Neural cell (in vitro differentiated cells): ENCODE measurements around the gene KCNJ6. TPM values are rescaled to one million over a fixed set of nuclear protein-coding genes. Genes with fewer than 3 reads are reported as not detected.

Source experiments
- H2AFZ ChIP-seq: fragments of 200-600, 300-800 bp; sonication (generic), shearing (Covaris generic); 2 replicates; pipeline ENCODE4 v1.6.0; 2014; ENCODE audit warnings: low read depth, mild to moderate bottlenecking, antibody characterized with exemption, low read length, moderate library complexity
- H3F3A ChIP-seq: fragments of 200-600 bp; shearing (Covaris generic); 2 replicates; pipeline ENCODE4 v1.6.1; 2016; ENCODE audit warnings: mild to moderate bottlenecking, moderate library complexity, mixed read lengths, antibody characterized with exemption, low read length; ENCODE audit not compliant: insufficient read depth, poor library complexity, severe bottlenecking
- H3K27ac ChIP-seq: fragments of 200-600, 300-800 bp; sonication (generic), shearing (Covaris generic); 2 replicates; pipeline ENCODE4 v1.5.1; 2014; ENCODE audit warnings: mild to moderate bottlenecking, low read length, moderate library complexity
- H3K27me3 ChIP-seq: fragments of 300-800, 200-600 bp; sonication (generic), shearing (Covaris generic); 2 replicates; pipeline ENCODE4 v1.6.0; 2014; ENCODE audit warnings: mild to moderate bottlenecking, low read depth, low read length, moderate library complexity; ENCODE audit not compliant: insufficient read depth
- H3K36me3 ChIP-seq: fragments of 300-800, 200-600 bp; sonication (generic), shearing (Covaris generic); 2 replicates; pipeline ENCODE4 v1.5.1; 2014; ENCODE audit warnings: mild to moderate bottlenecking, antibody characterized with exemption, low read length, moderate library complexity; ENCODE audit not compliant: insufficient read depth
- H3K4me2 ChIP-seq: fragments of 300-800, 200-600 bp; sonication (generic), shearing (Covaris generic); 2 replicates; pipeline ENCODE4 v1.6.0; 2014; ENCODE audit warnings: mild to moderate bottlenecking, low read length
- H3K4me3 ChIP-seq: fragments of 300-800, 200-600 bp; sonication (generic), shearing (Covaris generic); 2 replicates; pipeline ENCODE4 v1.5.1; 2014; ENCODE audit warnings: mild to moderate bottlenecking, low read length, moderate library complexity
- H3K79me2 ChIP-seq: fragments of 200-600 bp; shearing (Covaris generic); replicated peaks from 2 replicates; pipeline ENCODE4 v1.6.0; 2014; ENCODE audit warnings: mild to moderate bottlenecking, low read length, moderate library complexity; ENCODE audit not compliant: insufficient read depth
- H3K9ac ChIP-seq: fragments of 300-800, 200-600 bp; sonication (generic), shearing (Covaris generic); 2 replicates; pipeline ENCODE4 v1.6.1; 2016; ENCODE audit warnings: mild to moderate bottlenecking, low read length, mixed read lengths
- H3K9me2 ChIP-seq: fragments of 200-600 bp; shearing (Covaris generic); 2 replicates; pipeline ENCODE4 v1.6.1; 2016; ENCODE audit warnings: mild to moderate bottlenecking, low read length, mixed read lengths; ENCODE audit not compliant: insufficient read depth
- H3K9me3 ChIP-seq: fragments of 200-600, 300-800 bp; sonication (generic), shearing (Covaris generic); 2 replicates; pipeline ENCODE4 v1.6.1; 2016; ENCODE audit warnings: mild to moderate bottlenecking, mixed run types, low read length, moderate library complexity, mixed read lengths
- H4K20me1 ChIP-seq: fragments of 200-600 bp; shearing (Covaris generic); 2 replicates; pipeline ENCODE4 v1.6.1; 2016; ENCODE audit warnings: mild to moderate bottlenecking, mixed run types; ENCODE audit not compliant: insufficient read depth
- EP300 ChIP-seq: fragments of 450-650 bp; conservative IDR thresholded peaks from 2 replicates; pipeline ENCODE4 v1.6.1; 2014; ENCODE audit warnings: antibody characterized with exemption, mild to moderate bottlenecking, moderate library complexity; ENCODE audit not compliant: poor library complexity, severe bottlenecking
- EZH2 ChIP-seq: fragments of 200-600, 300-800 bp; shearing (Covaris generic), sonication (generic); IDR thresholded peaks from 2 replicates; pipeline ENCODE4 v1.6.1; 2014; ENCODE audit warnings: antibody characterized with exemption, low read length, borderline replicate concordance, mild to moderate bottlenecking; ENCODE audit not compliant: insufficient read depth, poor library complexity, severe bottlenecking
- MXI1 ChIP-seq: fragments of 450-650 bp; conservative IDR thresholded peaks from 2 replicates; pipeline ENCODE4 v1.6.1; 2014; ENCODE audit warnings: antibody characterized with exemption, mild to moderate bottlenecking; ENCODE audit not compliant: poor library complexity, severe bottlenecking
- POLR2AphosphoS5 ChIP-seq: IDR thresholded peaks from 2 replicates; pipeline ENCODE4 v1.6.1; 2012
- RAD21 ChIP-seq: fragments of 450-650 bp; conservative IDR thresholded peaks from 2 replicates; pipeline ENCODE4 v1.6.1; 2014; ENCODE audit warnings: antibody characterized with exemption, mild to moderate bottlenecking, moderate library complexity
- REST ChIP-seq: IDR thresholded peaks from 2 replicates; pipeline ENCODE4 v1.6.1; 2012; ENCODE audit warnings: borderline replicate concordance
- SMC3 ChIP-seq: fragments of 450-650 bp; conservative IDR thresholded peaks from 2 replicates; pipeline ENCODE4 v1.6.1; 2014; ENCODE audit warnings: antibody characterized with exemption, mild to moderate bottlenecking, moderate library complexity; ENCODE audit not compliant: poor library complexity
- TAF1 ChIP-seq: IDR thresholded peaks from 2 replicates; pipeline ENCODE4 v1.6.1; 2012; ENCODE audit warnings: low read depth
- polyA plus RNA-seq: library from polyadenylated mRNA; depleted of rRNA; stranded (reverse); fragments of >200 nt; gene quantifications from 2 replicates; pipeline ENCODE4 v1.2.3, GENCODE V29; 2014
- TF ChIP-seq, protein P1 (sequence below): fragments of 450-650 bp; IDR thresholded peaks from 2 replicates; pipeline ENCODE4 v1.5.1; 2014; ENCODE audit warnings: antibody characterized with exemption, mild to moderate bottlenecking, moderate library complexity; ENCODE audit not compliant: poor library complexity, severe bottlenecking

KCNJ6 gene
- polyA plus RNA-seq, 1 donor from 2014 or later: 1.7 TPM

GRCh38 chr21:37819372-37819771, 96.9 kb downstream of the KCNJ6 start:
- no peaks in the 10 kb centered on the region for H3K36me3 ChIP-seq
- H3K9me2 ChIP-seq: no peaks in the 10 kb centered on the region
- H3K4me3 ChIP-seq: no peak overlapping the region
- TF ChIP-seq EP300 (no peak), SMC3 (no peak), TAF1 (no peak), EZH2 (no peak), REST (no peak), MXI1 (no peak), POLR2AphosphoS5 (no peak), RAD21 (no peak)
- TF ChIP-seq, protein P1, sequence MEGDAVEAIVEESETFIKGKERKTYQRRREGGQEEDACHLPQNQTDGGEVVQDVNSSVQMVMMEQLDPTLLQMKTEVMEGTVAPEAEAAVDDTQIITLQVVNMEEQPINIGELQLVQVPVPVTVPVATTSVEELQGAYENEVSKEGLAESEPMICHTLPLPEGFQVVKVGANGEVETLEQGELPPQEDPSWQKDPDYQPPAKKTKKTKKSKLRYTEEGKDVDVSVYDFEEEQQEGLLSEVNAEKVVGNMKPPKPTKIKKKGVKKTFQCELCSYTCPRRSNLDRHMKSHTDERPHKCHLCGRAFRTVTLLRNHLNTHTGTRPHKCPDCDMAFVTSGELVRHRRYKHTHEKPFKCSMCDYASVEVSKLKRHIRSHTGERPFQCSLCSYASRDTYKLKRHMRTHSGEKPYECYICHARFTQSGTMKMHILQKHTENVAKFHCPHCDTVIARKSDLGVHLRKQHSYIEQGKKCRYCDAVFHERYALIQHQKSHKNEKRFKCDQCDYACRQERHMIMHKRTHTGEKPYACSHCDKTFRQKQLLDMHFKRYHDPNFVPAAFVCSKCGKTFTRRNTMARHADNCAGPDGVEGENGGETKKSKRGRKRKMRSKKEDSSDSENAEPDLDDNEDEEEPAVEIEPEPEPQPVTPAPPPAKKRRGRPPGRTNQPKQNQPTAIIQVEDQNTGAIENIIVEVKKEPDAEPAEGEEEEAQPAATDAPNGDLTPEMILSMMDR: no peak
- H3K9me3 ChIP-seq: no peaks in the 10 kb centered on the region
- H3F3A ChIP-seq: no peaks in the 10 kb centered on the region
- H3K9ac ChIP-seq: no peak overlapping the region
- no peak overlapping the region for H3K27ac ChIP-seq
- H3K4me2 ChIP-seq: no peak overlapping the region
- H3K27me3 ChIP-seq: no peaks in the 10 kb centered on the region
- H2AFZ ChIP-seq: no peak overlapping the region
- H3K79me2 ChIP-seq: no peaks in the 10 kb centered on the region
- H4K20me1 ChIP-seq: no peaks in the 10 kb centered on the region

GRCh38 chr21:37817242-37817641, 99.0 kb downstream of the KCNJ6 start:
- H3K27me3 ChIP-seq: no peaks in the 10 kb centered on the region
- no peaks in the 10 kb centered on the region for H3K9me2 ChIP-seq
- no peak overlapping the region for H3K4me2 ChIP-seq
- no peaks in the 10 kb centered on the region for H4K20me1 ChIP-seq
- no peaks in the 10 kb centered on the region for H3F3A ChIP-seq
- H3K79me2 ChIP-seq: no peaks in the 10 kb centered on the region
- TF ChIP-seq POLR2AphosphoS5 (no peak), EP300 (no peak), EZH2 (no peak), RAD21 (no peak), SMC3 (no peak), TAF1 (no peak), REST (no peak), MXI1 (no peak)
- TF ChIP-seq, protein P1: no peak
- no peak overlapping the region for H2AFZ ChIP-seq
- H3K9me3 ChIP-seq: no peaks in the 10 kb centered on the region
- peak overlapping the region; percentile 35 for H3K9ac ChIP-seq
- H3K4me3 ChIP-seq: peak overlapping the region; percentile 54
- H3K27ac ChIP-seq: peak overlapping the region; percentile 67
- H3K36me3 ChIP-seq: no peaks in the 10 kb centered on the region
